GM23338 (cell line): Measurements from ENCODE around the gene ITGA2. TPM values are rescaled to one million over a fixed set of nuclear protein-coding genes. Genes with fewer than 3 reads are reported as not detected.

Experiments used
- ATAC-seq: fragments of 200-7000 bp; cut with Tn5 transposase; 3 replicates; pipeline ENCODE4 v1.9.1; 2020
- DNase-seq: peaks from one replicate; pipeline ENCODE4 v3.0.0-alpha.2; 2015; ENCODE audit warnings: low spot score
- H2AFZ ChIP-seq: fragments of 200-600 bp; sonication (generic); 2 replicates; pipeline ENCODE4 v1.8.0; 2016; ENCODE audit warnings: antibody characterized with exemption, mild to moderate bottlenecking, moderate library complexity
- H3F3A ChIP-seq: fragments of 200-600 bp; sonication (generic); replicated peaks from 2 replicates; pipeline ENCODE4 v1.8.0; 2017; ENCODE audit warnings: antibody characterized with exemption, mixed run types, low read depth
- H3K27ac ChIP-seq: fragments of 200-600 bp; sonication (generic); 2 replicates; pipeline ENCODE4 v1.6.1; 2016; ENCODE audit warnings: low read depth
- H3K27me3 ChIP-seq: fragments of 200-600 bp; sonication (generic); 2 replicates; pipeline ENCODE4 v1.8.0; 2016; ENCODE audit warnings: mild to moderate bottlenecking, mixed run types, moderate library complexity; ENCODE audit not compliant: insufficient read depth
- H3K36me3 ChIP-seq: fragments of 200-600 bp; sonication (generic); 2 replicates; pipeline ENCODE4 v1.8.0; 2016; ENCODE audit warnings: mild to moderate bottlenecking; ENCODE audit not compliant: insufficient read depth
- H3K4me1 ChIP-seq: fragments of 200-600 bp; sonication (generic); 2 replicates; pipeline ENCODE4 v1.8.0; 2016; ENCODE audit warnings: mild to moderate bottlenecking, moderate library complexity; ENCODE audit not compliant: insufficient read depth
- H3K4me2 ChIP-seq: fragments of 200-600 bp; sonication (generic); 2 replicates; pipeline ENCODE4 v1.7.1; 2017; ENCODE audit warnings: mixed run types
- H3K4me3 ChIP-seq: fragments of 200-600 bp; sonication (generic); 2 replicates; pipeline ENCODE4 v1.6.1; 2016; ENCODE audit warnings: mixed run types
- H3K79me2 ChIP-seq: fragments of 200-600 bp; sonication (generic); replicated peaks from 2 replicates; pipeline ENCODE4 v1.8.0; 2017; ENCODE audit warnings: mild to moderate bottlenecking; ENCODE audit not compliant: insufficient read depth
- H3K9me2 ChIP-seq: fragments of 200-600 bp; sonication (generic); 2 replicates; pipeline ENCODE4 v1.8.0; 2017; ENCODE audit not compliant: insufficient read depth
- H4K20me1 ChIP-seq: fragments of 200-600 bp; sonication (generic); replicated peaks from 2 replicates; pipeline ENCODE4 v1.8.0; 2017; ENCODE audit warnings: mild to moderate bottlenecking; ENCODE audit not compliant: insufficient read depth
- H3K27ac Mint-ChIP-seq: 2 replicates; pipeline ENCODE4 v1.8.0; 2020; ENCODE audit warnings: inconsistent platforms, mild to moderate bottlenecking, moderate library complexity, mixed read lengths
- H3K27me3 Mint-ChIP-seq: 3 replicates; pipeline ENCODE4 v1.8.0; 2022; ENCODE audit warnings: low read depth, mild to moderate bottlenecking, moderate library complexity, mixed read lengths, inconsistent platforms; ENCODE audit not compliant: insufficient read depth, poor library complexity
- H3K36me3 Mint-ChIP-seq: 3 replicates; pipeline ENCODE4 v1.8.0; 2021; ENCODE audit warnings: low read depth, mild to moderate bottlenecking, inconsistent platforms, moderate library complexity, mixed read lengths
- H3K4me1 Mint-ChIP-seq: 3 replicates; pipeline ENCODE4 v1.8.0; 2020; ENCODE audit warnings: mild to moderate bottlenecking, inconsistent platforms, mixed read lengths
- H3K4me3 Mint-ChIP-seq: 3 replicates; pipeline ENCODE4 v1.8.0; 2021; ENCODE audit warnings: moderate library complexity, mild to moderate bottlenecking, inconsistent platforms, mixed read lengths
- H3K9me3 Mint-ChIP-seq: 3 replicates; pipeline ENCODE4 v1.8.0; 2020; ENCODE audit warnings: moderate library complexity, mild to moderate bottlenecking, inconsistent platforms, mixed read lengths
- CREB1 ChIP-seq: fragments of 250-450 bp; sonication (Bioruptor Pico); IDR thresholded peaks from 2 replicates; pipeline ENCODE4 v1.5.0; 2020; ENCODE audit warnings: low read depth, mild to moderate bottlenecking, moderate library complexity
- EZH2 ChIP-seq: fragments of 200-600 bp; sonication (generic); IDR thresholded peaks from one replicate; pipeline ENCODE4 v1.8.0; 2017; ENCODE audit warnings: antibody characterized with exemption, mild to moderate bottlenecking, low read depth; ENCODE audit not compliant: unreplicated experiment
- EZH2phosphoT487 ChIP-seq: fragments of 200-600 bp; sonication (generic); IDR thresholded peaks from one replicate; pipeline ENCODE4 v1.8.1; 2018; ENCODE audit warnings: antibody characterized with exemption; ENCODE audit not compliant: unreplicated experiment
- JUNB ChIP-seq: IDR thresholded peaks from one replicate; pipeline ENCODE4 v1.6.1; 2016; ENCODE audit warnings: antibody characterized with exemption; ENCODE audit not compliant: unreplicated experiment
- NANOG ChIP-seq: IDR thresholded peaks from 2 replicates; pipeline ENCODE4 v1.6.1; 2016; ENCODE audit warnings: antibody characterized with exemption, borderline replicate concordance
- POLR2AphosphoS5 ChIP-seq: IDR thresholded peaks from 2 replicates; pipeline ENCODE4 v1.6.1; 2016; ENCODE audit warnings: antibody characterized with exemption, low read depth
- STAT1 ChIP-seq: IDR thresholded peaks from one replicate; pipeline ENCODE4 v1.6.1; 2016; ENCODE audit warnings: antibody characterized with exemption; ENCODE audit not compliant: unreplicated experiment
- ZNF114 ChIP-seq: fragments of 250-450 bp; sonication (Bioruptor Pico); IDR thresholded peaks from 2 replicates; pipeline ENCODE4 v1.5.0; 2020; ENCODE audit warnings: mild to moderate bottlenecking, moderate library complexity
- ZNF331 ChIP-seq: fragments of 250-450 bp; sonication (Bioruptor Pico); IDR thresholded peaks from 2 replicates; pipeline ENCODE4 v1.5.0; 2020; ENCODE audit warnings: low read depth, mild to moderate bottlenecking, moderate library complexity
- polyA plus RNA-seq: library from polyadenylated mRNA; unstranded; fragments of >200 nt; fragmentation: Nextera tagmentation; extraction: Ambion mirVana; gene quantifications from 2 replicates; pipeline ENCODE4 v1.2.1, GENCODE V29; 2016
- total RNA-seq: library from RNA; depleted of rRNA; stranded (reverse); fragments of >200 nt; shearing (Covaris generic); gene quantifications from 2 replicates; pipeline ENCODE4 v1.2.3, GENCODE V29; 2014
- TF ChIP-seq, protein P1 (sequence below), 2 experiments: fragments of 200-600 bp in 1 of 2; sonication (generic) in 1 of 2; conservative IDR thresholded peaks; 2 replicates each; pipeline versions ENCODE4 v1.5.1 to v1.6.1; 2016 to 2017; ENCODE audit warnings: antibody characterized with exemption in 2 of 2, low read depth in 2 of 2, mild to moderate bottlenecking in 2 of 2, moderate library complexity in 1 of 2
- TF ChIP-seq, protein P2 (sequence below): fragments of 250-450 bp; sonication (Bioruptor Pico); IDR thresholded peaks from 2 replicates; pipeline ENCODE4 v1.5.0; 2020; ENCODE audit warnings: mild to moderate bottlenecking, moderate library complexity

ITGA2 gene
- total and polyA plus RNA-seq, 2 experiments from 2014 or later, result 2.6 to 7.1 TPM

GRCh38 chr5:53073348-53073747 lies 84.2 kb downstream of the ITGA2 start:
- Histone ChIP-seq H4K20me1 (no peaks in the 10 kb centered on the region), H3K36me3 (no peaks in the 10 kb centered on the region), H3K27ac (no peak overlapping the region), H3K4me3 (no peak overlapping the region), H2AFZ (no peak overlapping the region), H3K9me2 (no peaks in the 10 kb centered on the region), H3K4me2 (no peak overlapping the region), H3K27me3 (no peaks in the 10 kb centered on the region), H3K4me1 (no peaks in the 10 kb centered on the region), H3F3A (no peaks in the 10 kb centered on the region), H3K79me2 (no peaks in the 10 kb centered on the region)
- Mint-ChIP-seq H3K4me1 (no peaks in the 10 kb centered on the region), H3K36me3 (no peaks in the 10 kb centered on the region), H3K27me3 (no peaks in the 10 kb centered on the region), H3K9me3 (no peaks in the 10 kb centered on the region), H3K27ac (no peak overlapping the region), H3K4me3 (no peak overlapping the region)
- TF ChIP-seq NANOG, result no peak
- TF ChIP-seq, protein P1, sequence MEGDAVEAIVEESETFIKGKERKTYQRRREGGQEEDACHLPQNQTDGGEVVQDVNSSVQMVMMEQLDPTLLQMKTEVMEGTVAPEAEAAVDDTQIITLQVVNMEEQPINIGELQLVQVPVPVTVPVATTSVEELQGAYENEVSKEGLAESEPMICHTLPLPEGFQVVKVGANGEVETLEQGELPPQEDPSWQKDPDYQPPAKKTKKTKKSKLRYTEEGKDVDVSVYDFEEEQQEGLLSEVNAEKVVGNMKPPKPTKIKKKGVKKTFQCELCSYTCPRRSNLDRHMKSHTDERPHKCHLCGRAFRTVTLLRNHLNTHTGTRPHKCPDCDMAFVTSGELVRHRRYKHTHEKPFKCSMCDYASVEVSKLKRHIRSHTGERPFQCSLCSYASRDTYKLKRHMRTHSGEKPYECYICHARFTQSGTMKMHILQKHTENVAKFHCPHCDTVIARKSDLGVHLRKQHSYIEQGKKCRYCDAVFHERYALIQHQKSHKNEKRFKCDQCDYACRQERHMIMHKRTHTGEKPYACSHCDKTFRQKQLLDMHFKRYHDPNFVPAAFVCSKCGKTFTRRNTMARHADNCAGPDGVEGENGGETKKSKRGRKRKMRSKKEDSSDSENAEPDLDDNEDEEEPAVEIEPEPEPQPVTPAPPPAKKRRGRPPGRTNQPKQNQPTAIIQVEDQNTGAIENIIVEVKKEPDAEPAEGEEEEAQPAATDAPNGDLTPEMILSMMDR (conservative IDR thresholded peaks at IDR 0.05; ENCODE audit: low read depth in 2 of 2), result no peak
- ATAC-seq, result no peak
- DNase-seq, result no peak

DNA sequence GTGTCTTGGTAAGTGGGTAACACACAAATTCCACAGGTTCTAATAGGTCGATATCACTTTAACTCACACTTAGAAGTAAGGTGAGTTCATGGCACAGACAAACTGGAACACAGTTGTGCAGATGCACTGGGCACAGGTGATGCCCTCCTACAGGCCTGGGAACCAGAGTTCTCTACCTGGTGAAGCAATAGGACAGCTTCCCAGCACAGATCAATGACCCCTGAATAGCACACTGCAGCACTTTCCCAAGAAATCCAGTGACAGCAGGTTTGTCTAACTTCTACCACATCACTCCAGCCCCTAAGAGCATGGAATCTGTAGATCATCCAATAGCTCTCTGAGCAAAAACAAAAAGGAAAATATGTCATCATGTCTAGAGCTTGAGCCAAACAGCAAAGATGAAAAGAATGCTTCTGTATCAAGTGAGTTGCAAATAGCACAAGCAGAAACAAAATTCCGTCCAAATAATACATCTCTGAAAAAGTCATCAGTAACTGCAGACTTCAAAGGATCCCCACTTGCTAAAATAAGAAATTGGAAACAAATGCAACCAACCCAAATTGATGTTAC lies 86.9 kb downstream of the ITGA2 start:
- H3K27ac ChIP-seq, result no peak overlapping the region
- H3K79me2 ChIP-seq, result no peaks in the 10 kb centered on the region
- DNase-seq (no peak), ATAC-seq (no peak)
- no peaks in the 10 kb centered on the region for H3K36me3 ChIP-seq
- Mint-ChIP-seq H3K9me3 (no peaks in the 10 kb centered on the region), H3K4me3 (no peak overlapping the region), H3K36me3 (no peaks in the 10 kb centered on the region), H3K27ac (no peak overlapping the region), H3K27me3 (no peaks in the 10 kb centered on the region), H3K4me1 (no peaks in the 10 kb centered on the region)
- no peak overlapping the region for H3K4me2 ChIP-seq
- H3F3A ChIP-seq, result no peaks in the 10 kb centered on the region
- H3K9me2 ChIP-seq, result no peaks in the 10 kb centered on the region
- no peaks in the 10 kb centered on the region for H4K20me1 ChIP-seq
- no peak overlapping the region for H2AFZ ChIP-seq
- H3K27me3 ChIP-seq, result no peaks in the 10 kb centered on the region
- no peak overlapping the region for H3K4me3 ChIP-seq
- no peaks in the 10 kb centered on the region for H3K4me1 ChIP-seq
- TF ChIP-seq JUNB (no peak), EZH2phosphoT487 (no peak), POLR2AphosphoS5 (no peak), STAT1 (no peak), ZNF114 (CRISPR knock-in tag) (no peak), ZNF331 (CRISPR knock-in tag) (no peak), NANOG (no peak), EZH2 (no peak), CREB1 (no peak)
- TF ChIP-seq, protein P2, sequence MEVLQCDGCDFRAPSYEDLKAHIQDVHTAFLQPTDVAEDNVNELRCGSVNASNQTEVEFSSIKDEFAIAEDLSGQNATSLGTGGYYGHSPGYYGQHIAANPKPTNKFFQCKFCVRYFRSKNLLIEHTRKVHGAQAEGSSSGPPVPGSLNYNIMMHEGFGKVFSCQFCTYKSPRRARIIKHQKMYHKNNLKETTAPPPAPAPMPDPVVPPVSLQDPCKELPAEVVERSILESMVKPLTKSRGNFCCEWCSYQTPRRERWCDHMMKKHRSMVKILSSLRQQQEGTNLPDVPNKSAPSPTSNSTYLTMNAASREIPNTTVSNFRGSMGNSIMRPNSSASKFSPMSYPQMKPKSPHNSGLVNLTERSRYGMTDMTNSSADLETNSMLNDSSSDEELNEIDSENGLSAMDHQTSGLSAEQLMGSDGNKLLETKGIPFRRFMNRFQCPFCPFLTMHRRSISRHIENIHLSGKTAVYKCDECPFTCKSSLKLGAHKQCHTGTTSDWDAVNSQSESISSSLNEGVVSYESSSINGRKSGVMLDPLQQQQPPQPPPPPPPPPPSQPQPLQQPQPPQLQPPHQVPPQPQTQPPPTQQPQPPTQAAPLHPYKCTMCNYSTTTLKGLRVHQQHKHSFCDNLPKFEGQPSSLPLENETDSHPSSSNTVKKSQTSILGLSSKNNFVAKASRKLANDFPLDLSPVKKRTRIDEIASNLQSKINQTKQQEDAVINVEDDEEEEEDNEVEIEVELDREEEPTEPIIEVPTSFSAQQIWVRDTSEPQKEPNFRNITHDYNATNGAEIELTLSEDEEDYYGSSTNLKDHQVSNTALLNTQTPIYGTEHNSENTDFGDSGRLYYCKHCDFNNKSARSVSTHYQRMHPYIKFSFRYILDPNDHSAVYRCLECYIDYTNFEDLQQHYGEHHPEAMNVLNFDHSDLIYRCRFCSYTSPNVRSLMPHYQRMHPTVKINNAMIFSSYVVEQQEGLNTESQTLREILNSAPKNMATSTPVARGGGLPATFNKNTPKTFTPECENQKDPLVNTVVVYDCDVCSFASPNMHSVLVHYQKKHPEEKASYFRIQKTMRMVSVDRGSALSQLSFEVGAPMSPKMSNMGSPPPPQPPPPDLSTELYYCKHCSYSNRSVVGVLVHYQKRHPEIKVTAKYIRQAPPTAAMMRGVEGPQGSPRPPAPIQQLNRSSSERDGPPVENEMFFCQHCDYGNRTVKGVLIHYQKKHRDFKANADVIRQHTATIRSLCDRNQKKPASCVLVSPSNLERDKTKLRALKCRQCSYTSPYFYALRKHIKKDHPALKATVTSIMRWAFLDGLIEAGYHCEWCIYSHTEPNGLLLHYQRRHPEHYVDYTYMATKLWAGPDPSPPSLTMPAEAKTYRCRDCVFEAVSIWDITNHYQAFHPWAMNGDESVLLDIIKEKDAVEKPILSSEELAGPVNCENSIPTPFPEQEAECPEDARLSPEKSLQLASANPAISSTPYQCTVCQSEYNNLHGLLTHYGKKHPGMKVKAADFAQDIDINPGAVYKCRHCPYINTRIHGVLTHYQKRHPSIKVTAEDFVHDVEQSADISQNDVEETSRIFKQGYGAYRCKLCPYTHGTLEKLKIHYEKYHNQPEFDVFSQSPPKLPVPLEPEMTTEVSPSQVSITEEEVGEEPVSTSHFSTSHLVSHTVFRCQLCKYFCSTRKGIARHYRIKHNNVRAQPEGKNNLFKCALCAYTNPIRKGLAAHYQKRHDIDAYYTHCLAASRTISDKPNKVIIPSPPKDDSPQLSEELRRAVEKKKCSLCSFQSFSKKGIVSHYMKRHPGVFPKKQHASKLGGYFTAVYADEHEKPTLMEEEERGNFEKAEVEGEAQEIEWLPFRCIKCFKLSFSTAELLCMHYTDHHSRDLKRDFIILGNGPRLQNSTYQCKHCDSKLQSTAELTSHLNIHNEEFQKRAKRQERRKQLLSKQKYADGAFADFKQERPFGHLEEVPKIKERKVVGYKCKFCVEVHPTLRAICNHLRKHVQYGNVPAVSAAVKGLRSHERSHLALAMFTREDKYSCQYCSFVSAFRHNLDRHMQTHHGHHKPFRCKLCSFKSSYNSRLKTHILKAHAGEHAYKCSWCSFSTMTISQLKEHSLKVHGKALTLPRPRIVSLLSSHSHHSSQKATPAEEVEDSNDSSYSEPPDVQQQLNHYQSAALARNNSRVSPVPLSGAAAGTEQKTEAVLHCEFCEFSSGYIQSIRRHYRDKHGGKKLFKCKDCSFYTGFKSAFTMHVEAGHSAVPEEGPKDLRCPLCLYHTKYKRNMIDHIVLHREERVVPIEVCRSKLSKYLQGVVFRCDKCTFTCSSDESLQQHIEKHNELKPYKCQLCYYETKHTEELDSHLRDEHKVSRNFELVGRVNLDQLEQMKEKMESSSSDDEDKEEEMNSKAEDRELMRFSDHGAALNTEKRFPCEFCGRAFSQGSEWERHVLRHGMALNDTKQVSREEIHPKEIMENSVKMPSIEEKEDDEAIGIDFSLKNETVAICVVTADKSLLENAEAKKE (CRISPR knock-in tag), result no peak
- TF ChIP-seq, protein P1 (conservative IDR thresholded peaks at IDR 0.05; ENCODE audit: low read depth in 2 of 2), result no peak
